NB4 (cell line): ENCODE measurements around the gene SPRR1A.
A peak's percentile ranks its signal among the peaks of the same experiment; 100 is the strongest.
"Not testable (repeated sequence)": the region's sequence is repeated elsewhere in the genome, so short reads cannot be mapped to it uniquely, and the experiment has no call there.

Experiments
- DNase-seq: peaks from one replicate; pipeline ENCODE4 v3.0.0; 2010; ENCODE audit warnings: low read depth
- H3K4me3 ChIP-seq: one replicate; pipeline ENCODE4 v1.5.1; 2011; ENCODE audit warnings: mild to moderate bottlenecking, low read depth, low read length, moderate library complexity
- CTCF ChIP-seq: IDR thresholded peaks from one replicate; pipeline ENCODE4 v1.5.1; 2012; ENCODE audit warnings: low read depth, low read length
- MAX ChIP-seq: IDR thresholded peaks from 2 replicates; pipeline ENCODE4 v1.6.1; 2011; ENCODE audit warnings: low read depth, low read length
- MYC ChIP-seq: IDR thresholded peaks from 2 replicates; pipeline ENCODE4 v1.6.1; 2011; ENCODE audit warnings: low read depth, low read length
- POLR2A ChIP-seq: IDR thresholded peaks from 2 replicates; pipeline ENCODE4 v1.6.1; 2011; ENCODE audit warnings: mild to moderate bottlenecking; ENCODE audit not compliant: insufficient read length; ENCODE audit errors: extremely low read depth

Gene SPRR1A

GRCh38 chr1:152999818-153000217, 15.9 kb downstream of the SPRR1A start:
- TF ChIP-seq POLR2A (no peak), MAX (no peak), MYC (no peak), CTCF (no peak)
- no peak for DNase-seq
- H3K4me3 ChIP-seq = no peak overlapping the region

DNA sequence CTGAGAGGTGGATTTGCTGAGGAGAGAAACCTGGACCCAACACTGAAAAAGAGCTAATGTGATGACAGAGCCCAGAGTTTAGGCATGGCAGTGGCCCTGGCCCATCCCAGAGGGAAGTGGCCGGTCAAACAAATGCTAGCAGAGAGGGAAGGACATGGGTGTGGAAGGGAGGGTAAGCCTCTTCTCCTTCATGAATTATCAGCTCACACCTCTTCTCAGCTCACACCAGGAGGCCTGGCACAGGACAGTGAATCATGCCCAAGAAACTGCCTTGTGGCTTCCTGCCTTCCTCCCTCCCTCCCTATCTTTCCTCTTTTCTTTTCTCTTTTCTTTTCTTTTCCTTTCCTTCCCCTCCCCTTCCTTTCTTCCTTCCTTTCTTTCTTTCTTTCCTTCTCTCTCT, 16.4 kb downstream of the SPRR1A start:
- DNase-seq = no peak
- H3K4me3 ChIP-seq = no peak overlapping the region
- TF ChIP-seq MYC (no peak), CTCF (no peak), POLR2A (no peak), MAX (no peak)

DNA sequence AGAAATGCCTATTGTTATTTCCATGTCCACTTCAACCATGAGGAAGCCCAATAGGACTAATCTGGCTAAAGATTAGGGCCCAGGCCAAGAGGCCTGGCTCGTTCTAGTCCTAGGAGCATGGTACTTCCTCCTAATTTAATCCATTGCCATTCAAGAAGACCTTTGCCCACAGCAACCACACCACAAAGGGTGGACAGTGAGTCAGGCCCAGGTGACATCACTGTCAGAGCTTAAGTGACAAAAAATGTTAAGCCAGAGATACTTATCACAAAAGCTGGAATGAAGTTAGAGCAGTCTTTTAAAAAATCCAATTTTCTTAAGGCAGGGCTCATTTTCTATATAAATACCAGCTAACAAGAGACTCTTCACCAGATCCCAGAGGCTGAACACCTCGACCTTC, 17.5 kb downstream of the SPRR1A start, which contains the start of gene SPRR3:
Gene SPRR3 (plus strand): TSS at position 368 of the 400 bp plus-strand sequence. CDS start 1,272 bp downstream, outside the sequence.
- no peak for TF ChIP-seq POLR2A
- no peak for TF ChIP-seq MAX
- no peak for TF ChIP-seq CTCF
- TF ChIP-seq MYC = no peak
- H3K4me3 ChIP-seq = no peak within 1 kb of the TSS
- DNase-seq = peak; percentile 2

DNA sequence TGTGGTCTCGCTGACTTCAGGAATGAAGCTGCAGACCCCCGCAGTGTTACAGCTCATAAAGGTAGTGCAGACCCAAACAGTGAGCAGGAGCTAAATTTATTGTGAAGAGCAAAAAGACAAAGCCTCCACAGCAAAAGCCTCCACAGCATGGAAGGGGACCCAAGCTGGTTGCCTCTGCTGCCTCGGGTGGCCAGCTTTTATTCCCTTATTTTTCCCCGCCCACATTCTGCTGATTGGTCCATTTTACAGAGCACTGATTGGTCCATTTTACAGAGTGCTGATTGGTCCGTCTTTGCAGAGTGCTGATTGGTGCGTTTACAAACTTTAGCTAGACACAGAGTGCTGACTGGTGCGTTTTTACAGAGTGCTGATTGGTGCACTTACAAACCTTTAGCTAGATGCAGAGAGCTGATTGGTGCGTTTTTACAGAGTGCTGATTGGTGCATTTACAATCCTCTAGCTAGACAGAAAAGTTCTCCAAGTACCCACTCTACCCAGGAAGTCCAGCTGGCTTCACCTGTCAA, 27.4 kb downstream of the SPRR1A start:
- DNase-seq, H3K4me3 ChIP-seq: not testable (repeated sequence)

- DNase-seq, H3K4me3 ChIP-seq: not testable (repeated sequence)
Observed at GRCh38 chr1:153021829-153022228, 37.9 kb downstream of the SPRR1A start.

- H3K4me3 ChIP-seq = not testable (repeated sequence)
- DNase-seq = peak; percentile 20
Observed at GRCh38 chr1:153022340-153022739, 38.5 kb downstream of the SPRR1A start.

DNA sequence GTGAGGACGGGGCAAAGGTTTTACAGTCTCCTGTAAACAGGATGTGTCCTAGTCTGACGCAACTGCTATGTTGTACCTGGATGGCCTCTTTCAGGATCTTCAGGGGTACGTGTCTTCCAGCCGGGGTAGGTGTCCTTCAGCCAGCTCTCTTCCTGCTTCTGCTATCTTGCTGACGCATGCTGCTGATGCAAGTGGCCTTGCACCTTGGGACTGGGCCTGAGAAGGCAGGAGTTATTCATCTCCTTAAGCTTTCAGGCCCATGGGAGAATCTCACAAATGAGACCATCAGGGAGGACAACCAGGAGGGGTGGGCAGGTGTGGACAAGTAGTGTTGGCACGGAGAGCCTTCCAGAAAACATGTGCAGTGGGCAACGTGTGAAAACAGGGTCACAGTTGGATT, 39.2 kb downstream of the SPRR1A start:
- DNase-seq = no peak
- H3K4me3 ChIP-seq = no peak overlapping the region
- TF ChIP-seq MAX (no peak), MYC (no peak), CTCF (no peak), POLR2A (no peak)

GRCh38 chr1:153024413-153024812, 40.5 kb downstream of the SPRR1A start:
- no peak for TF ChIP-seq POLR2A
- no peak for TF ChIP-seq CTCF
- TF ChIP-seq MYC = no peak
- TF ChIP-seq MAX = no peak
- DNase-seq = no peak
- no peak overlapping the region for H3K4me3 ChIP-seq
